LNCaP clone FGC (cell line): ENCODE measurements around the gene NIT2.

Source experiments
- DNase-seq: peaks from one replicate; pipeline ENCODE4 v3.0.0-alpha.2; 2011; ENCODE audit warnings: low read depth
- H3K4me3 ChIP-seq: 2 replicates; pipeline ENCODE4 v1.5.1; 2011; ENCODE audit warnings: mild to moderate bottlenecking, low read depth, low read length, control low read depth
- TF ChIP-seq, protein P1 (sequence below): IDR thresholded peaks from 2 replicates; pipeline ENCODE4 v1.5.1; 2012; ENCODE audit warnings: mild to moderate bottlenecking; ENCODE audit not compliant: control insufficient read depth, insufficient read depth; ENCODE audit errors: extremely low read depth

Gene NIT2

DNA sequence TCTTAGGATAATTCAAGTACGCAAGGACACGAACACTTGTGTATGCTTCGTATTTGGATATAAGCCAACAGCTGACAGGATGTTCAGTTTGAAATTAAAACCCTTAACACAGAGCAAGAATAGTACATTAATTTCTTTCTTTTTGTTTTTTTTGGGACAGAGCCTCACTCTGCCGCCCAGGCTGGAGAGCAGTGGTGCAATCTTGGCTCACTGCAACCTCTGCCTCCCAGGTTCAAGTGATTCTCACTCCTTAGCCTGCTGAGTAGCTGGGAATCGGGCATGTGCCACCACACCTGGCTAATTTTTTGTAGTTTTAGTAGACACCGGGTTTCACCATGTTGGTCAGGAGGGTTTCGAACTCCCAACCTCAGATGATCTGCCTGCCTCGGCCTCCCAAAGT, 33.9 kb downstream of the NIT2 start:
- TF ChIP-seq, protein P1, sequence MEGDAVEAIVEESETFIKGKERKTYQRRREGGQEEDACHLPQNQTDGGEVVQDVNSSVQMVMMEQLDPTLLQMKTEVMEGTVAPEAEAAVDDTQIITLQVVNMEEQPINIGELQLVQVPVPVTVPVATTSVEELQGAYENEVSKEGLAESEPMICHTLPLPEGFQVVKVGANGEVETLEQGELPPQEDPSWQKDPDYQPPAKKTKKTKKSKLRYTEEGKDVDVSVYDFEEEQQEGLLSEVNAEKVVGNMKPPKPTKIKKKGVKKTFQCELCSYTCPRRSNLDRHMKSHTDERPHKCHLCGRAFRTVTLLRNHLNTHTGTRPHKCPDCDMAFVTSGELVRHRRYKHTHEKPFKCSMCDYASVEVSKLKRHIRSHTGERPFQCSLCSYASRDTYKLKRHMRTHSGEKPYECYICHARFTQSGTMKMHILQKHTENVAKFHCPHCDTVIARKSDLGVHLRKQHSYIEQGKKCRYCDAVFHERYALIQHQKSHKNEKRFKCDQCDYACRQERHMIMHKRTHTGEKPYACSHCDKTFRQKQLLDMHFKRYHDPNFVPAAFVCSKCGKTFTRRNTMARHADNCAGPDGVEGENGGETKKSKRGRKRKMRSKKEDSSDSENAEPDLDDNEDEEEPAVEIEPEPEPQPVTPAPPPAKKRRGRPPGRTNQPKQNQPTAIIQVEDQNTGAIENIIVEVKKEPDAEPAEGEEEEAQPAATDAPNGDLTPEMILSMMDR: no peak
- no peak for DNase-seq
- H3K4me3 ChIP-seq: no peak overlapping the region

DNA sequence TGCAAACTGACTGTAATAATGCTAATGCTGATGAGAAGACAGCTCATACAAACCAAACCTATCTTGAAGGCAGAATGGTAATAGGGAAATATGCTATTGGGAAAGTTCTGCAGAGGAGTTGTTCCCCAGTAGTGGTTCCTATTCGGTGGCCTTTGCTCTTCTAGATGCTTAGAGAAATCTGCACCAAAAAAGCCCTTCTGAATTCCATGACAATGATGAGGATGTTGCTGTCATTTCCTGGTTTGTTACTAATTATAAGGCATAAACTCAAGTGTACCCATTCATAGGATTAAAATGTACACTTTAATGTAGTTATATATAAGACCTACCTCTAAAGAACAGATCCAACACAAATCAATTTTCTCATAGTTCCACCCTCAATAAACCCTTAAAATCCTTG, 36.2 kb downstream of the NIT2 start:
- H3K4me3 ChIP-seq: no peak overlapping the region
- no peak for DNase-seq
- TF ChIP-seq, protein P1: no peak

DNA sequence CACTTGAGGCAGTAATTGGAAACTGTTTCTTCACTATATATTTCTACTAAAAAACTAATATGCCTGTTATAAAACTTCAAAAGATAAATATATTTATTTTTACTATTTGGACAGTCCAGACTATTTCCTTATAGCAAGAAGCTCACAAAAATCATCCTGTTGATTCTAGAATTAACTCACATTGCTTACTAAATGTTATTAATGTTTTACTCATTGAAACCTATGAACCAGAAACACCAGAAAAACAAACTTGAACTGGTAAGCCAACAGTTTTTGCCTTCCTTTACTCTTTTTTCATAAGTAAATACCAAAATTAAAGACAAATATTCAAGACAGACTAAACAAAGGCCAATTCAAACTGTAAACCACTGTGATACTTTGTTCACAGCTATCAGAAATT, 40.0 kb downstream of the NIT2 start:
- H3K4me3 ChIP-seq: no peak overlapping the region
- TF ChIP-seq, protein P1: no peak
- no peak for DNase-seq

DNA sequence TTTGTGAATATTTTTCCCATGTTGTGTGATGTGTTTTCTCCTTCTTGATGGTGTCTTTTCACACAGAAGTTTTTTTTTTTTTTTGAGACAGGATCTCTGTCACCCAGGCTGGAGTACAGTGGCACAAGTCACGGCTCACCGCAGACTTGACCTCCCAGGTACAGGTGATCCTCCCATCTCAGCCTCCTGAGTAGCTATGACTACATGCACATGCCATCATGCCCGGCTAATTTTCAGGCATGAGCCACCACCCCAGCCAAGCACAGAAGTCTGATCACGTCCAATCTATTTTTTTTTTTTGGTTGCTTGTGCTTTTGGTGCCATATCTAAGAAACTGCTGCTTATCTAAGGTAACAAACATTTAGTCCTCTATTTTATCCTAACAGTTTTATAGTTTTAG, 41.7 kb downstream of the NIT2 start:
- no peak overlapping the region for H3K4me3 ChIP-seq
- TF ChIP-seq, protein P1: no peak
- DNase-seq: no peak

DNA sequence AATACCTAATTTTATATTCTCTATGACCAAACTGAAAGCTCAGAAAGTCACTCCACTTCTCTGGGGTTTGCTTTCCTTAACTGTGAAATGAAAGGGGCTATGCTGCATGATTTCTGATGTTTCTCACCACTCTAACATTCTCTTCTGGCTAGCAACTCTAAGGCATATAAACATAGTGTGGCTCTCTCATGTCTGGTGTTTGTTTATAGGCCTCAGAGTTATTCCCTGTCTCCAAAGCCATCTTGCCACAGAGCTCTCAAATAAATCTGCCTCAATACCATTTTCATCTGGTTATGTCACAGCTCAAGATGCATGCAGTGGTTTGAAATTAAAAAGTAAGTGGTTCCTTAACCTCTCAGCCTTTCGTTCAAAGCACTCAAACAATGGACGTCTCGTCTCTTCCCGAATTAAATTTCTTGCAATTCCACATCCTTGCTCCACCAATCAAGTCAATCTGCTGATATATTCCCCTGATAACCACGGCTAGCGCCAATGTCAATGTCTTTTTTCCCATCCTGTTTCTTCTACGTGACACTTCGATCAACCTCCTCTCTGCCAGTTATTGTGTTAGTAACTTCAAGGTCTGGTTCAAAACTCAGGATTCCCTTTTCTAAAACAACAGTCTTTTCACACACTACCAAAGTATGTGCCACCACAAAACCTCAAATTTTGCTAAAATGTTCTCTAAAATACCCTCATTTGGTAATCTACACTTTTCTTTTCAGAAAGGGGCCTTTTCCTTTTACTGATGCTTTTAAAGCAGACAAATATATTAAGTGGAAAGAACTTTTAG, 50.4 kb downstream of the NIT2 start:
- DNase-seq: no peak
- TF ChIP-seq, protein P1: no peak

DNA sequence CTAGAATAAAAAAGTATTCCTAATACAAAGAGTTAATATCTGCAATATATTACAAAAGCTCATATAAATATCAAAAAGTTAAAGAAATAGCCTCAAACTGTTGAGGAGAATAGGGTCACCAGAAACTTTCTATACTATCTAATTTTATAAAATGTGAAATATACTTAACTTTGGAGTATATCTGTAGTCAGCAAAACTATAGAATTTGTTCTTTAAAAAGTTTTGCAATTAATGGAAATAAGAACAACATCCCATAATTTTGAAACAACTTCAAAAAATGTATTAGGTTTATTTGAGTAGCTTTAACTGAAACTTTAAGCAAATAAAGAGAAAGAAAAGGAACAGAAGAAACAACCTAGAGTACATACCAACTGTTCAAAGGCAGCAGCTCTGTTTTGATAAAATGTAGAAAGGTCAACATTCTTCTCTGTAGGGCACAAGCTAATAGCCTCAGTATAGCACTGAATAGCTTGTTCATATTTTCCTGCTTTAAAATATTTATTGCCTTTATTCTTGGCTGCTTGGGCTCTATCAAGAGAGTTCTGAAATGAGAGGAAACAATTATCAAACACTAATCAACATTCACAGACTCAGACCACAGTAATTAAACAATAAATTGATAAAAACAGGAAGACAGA, 52.0 kb downstream of the NIT2 start:
- no peak for DNase-seq
- H3K4me3 ChIP-seq: no peak overlapping the region
- TF ChIP-seq, protein P1: no peak

More for the DNA sequence above, 50.4 kb downstream of the NIT2 start:
- H3K4me3 ChIP-seq: no peak overlapping the region
